ENCODE data around the gene FBXL19. TPM values are rescaled to one million over a fixed set of nuclear protein-coding genes. Genes with fewer than 3 reads are reported as not detected.

The FBXL19 gene
- total RNA-seq, 1 experiment from 2014 or later = 84.3 TPM

GRCh38 chr16:30985401-30986128 lies 62.2 kb downstream of the FBXL19 start:
- ChIA-PET POLR2A (interaction anchor here (0.5 to 1.8 kb wide), 8 partner anchors 12 to 291 kb away, joined by 3 to 6 read pairs (median 5); partner anchors contain the start of genes SETD1A, ZNF646 and ZNF668), CTCF (interaction anchor here (0.5 to 5.1 kb wide), 52 partner anchors 10 to 955 kb away, joined by 3 to 83 read pairs (median 8); partner anchors contain the start of genes ARMC5, BCKDK, KAT8 and PRSS8)
- ATAC-seq (peak; percentile 62), DNase-seq (ENCODE audit: low spot score) (peak; percentile 74)
- TF ChIP-seq ZNF232 (CRISPR knock-in tag; IDR thresholded peaks at IDR 0.05) (no peak), CTCF (IDR thresholded peaks at IDR 0.05) (no peak), NR3C1 (CRISPR knock-in tag; conservative IDR thresholded peaks at IDR 0.05; ENCODE audit: low read depth) (no peak), MAX (CRISPR knock-in tag; IDR thresholded peaks at IDR 0.05) (peak; percentile 60; the same call in 1 of the 2 replicates), STAT6 (CRISPR knock-in tag; conservative IDR thresholded peaks at IDR 0.05; ENCODE audit: low read depth) (no peak), ZNF121 (CRISPR knock-in tag; IDR thresholded peaks at IDR 0.05) (peak; percentile 62; the same call in 1 of the 2 replicates), E2F4 (CRISPR knock-in tag; IDR thresholded peaks at IDR 0.05; ENCODE audit: borderline replicate concordance, low read depth) (peak; percentile 67; the same call in 1 of the 2 replicates), MXD4 (CRISPR knock-in tag; IDR thresholded peaks at IDR 0.05; ENCODE audit: borderline replicate concordance) (no peak), IRF1 (CRISPR knock-in tag; IDR thresholded peaks at IDR 0.05) (no peak), FOXK1 (CRISPR knock-in tag; IDR thresholded peaks at IDR 0.05) (0 out of 2 replicates have a peak, but pooled peaks have one; percentile 14), AR (CRISPR knock-in tag; IDR thresholded peaks at IDR 0.05) (no peak), NFE2L1 (CRISPR knock-in tag; IDR thresholded peaks at IDR 0.05) (peak; percentile 23; the same call in 1 of the 2 replicates)
- Mint-ChIP-seq H3K36me3 (peaks cover 9% of the 10 kb centered on the region), H3K27me3 (ENCODE audit: low read depth) (no peaks in the 10 kb centered on the region), H3K27ac (0 out of 2 replicates have a peak overlapping the region, but pooled peaks have one; percentile 27), H3K9me3 (no peaks in the 10 kb centered on the region), H3K4me1 (peaks cover 6% of the 10 kb centered on the region), H3K4me3 (peak overlapping the region; percentile 61)

Measured in WTC11 (cell line).